Neural cell (in vitro differentiated cells): ENCODE data around the gene PLA2G2D. TPM values are rescaled to one million over a fixed set of nuclear protein-coding genes. Genes with fewer than 3 reads are reported as not detected.

ENCODE experiments used
- H2AFZ ChIP-seq: fragments of 200-600, 300-800 bp; sonication (generic), shearing (Covaris generic); 2 replicates; pipeline ENCODE4 v1.6.0; 2014; ENCODE audit warnings: low read depth, mild to moderate bottlenecking, antibody characterized with exemption, low read length, moderate library complexity
- H3F3A ChIP-seq: fragments of 200-600 bp; shearing (Covaris generic); 2 replicates; pipeline ENCODE4 v1.6.1; 2016; ENCODE audit warnings: mild to moderate bottlenecking, moderate library complexity, mixed read lengths, antibody characterized with exemption, low read length; ENCODE audit not compliant: insufficient read depth, poor library complexity, severe bottlenecking
- H3K27ac ChIP-seq: fragments of 200-600, 300-800 bp; sonication (generic), shearing (Covaris generic); 2 replicates; pipeline ENCODE4 v1.5.1; 2014; ENCODE audit warnings: mild to moderate bottlenecking, low read length, moderate library complexity
- H3K27me3 ChIP-seq: fragments of 300-800, 200-600 bp; sonication (generic), shearing (Covaris generic); 2 replicates; pipeline ENCODE4 v1.6.0; 2014; ENCODE audit warnings: mild to moderate bottlenecking, low read depth, low read length, moderate library complexity; ENCODE audit not compliant: insufficient read depth
- H3K36me3 ChIP-seq: fragments of 300-800, 200-600 bp; sonication (generic), shearing (Covaris generic); 2 replicates; pipeline ENCODE4 v1.5.1; 2014; ENCODE audit warnings: mild to moderate bottlenecking, antibody characterized with exemption, low read length, moderate library complexity; ENCODE audit not compliant: insufficient read depth
- H3K4me2 ChIP-seq: fragments of 300-800, 200-600 bp; sonication (generic), shearing (Covaris generic); 2 replicates; pipeline ENCODE4 v1.6.0; 2014; ENCODE audit warnings: mild to moderate bottlenecking, low read length
- H3K4me3 ChIP-seq: fragments of 300-800, 200-600 bp; sonication (generic), shearing (Covaris generic); 2 replicates; pipeline ENCODE4 v1.5.1; 2014; ENCODE audit warnings: mild to moderate bottlenecking, low read length, moderate library complexity
- H3K79me2 ChIP-seq: fragments of 200-600 bp; shearing (Covaris generic); replicated peaks from 2 replicates; pipeline ENCODE4 v1.6.0; 2014; ENCODE audit warnings: mild to moderate bottlenecking, low read length, moderate library complexity; ENCODE audit not compliant: insufficient read depth
- H3K9ac ChIP-seq: fragments of 300-800, 200-600 bp; sonication (generic), shearing (Covaris generic); 2 replicates; pipeline ENCODE4 v1.6.1; 2016; ENCODE audit warnings: mild to moderate bottlenecking, low read length, mixed read lengths
- H3K9me2 ChIP-seq: fragments of 200-600 bp; shearing (Covaris generic); 2 replicates; pipeline ENCODE4 v1.6.1; 2016; ENCODE audit warnings: mild to moderate bottlenecking, low read length, mixed read lengths; ENCODE audit not compliant: insufficient read depth
- H3K9me3 ChIP-seq: fragments of 200-600, 300-800 bp; sonication (generic), shearing (Covaris generic); 2 replicates; pipeline ENCODE4 v1.6.1; 2016; ENCODE audit warnings: mild to moderate bottlenecking, mixed run types, low read length, moderate library complexity, mixed read lengths
- H4K20me1 ChIP-seq: fragments of 200-600 bp; shearing (Covaris generic); 2 replicates; pipeline ENCODE4 v1.6.1; 2016; ENCODE audit warnings: mild to moderate bottlenecking, mixed run types; ENCODE audit not compliant: insufficient read depth
- CTCF ChIP-seq: fragments of 450-650 bp; IDR thresholded peaks from 2 replicates; pipeline ENCODE4 v1.5.1; 2014; ENCODE audit warnings: antibody characterized with exemption, mild to moderate bottlenecking, moderate library complexity; ENCODE audit not compliant: poor library complexity, severe bottlenecking
- EP300 ChIP-seq: fragments of 450-650 bp; conservative IDR thresholded peaks from 2 replicates; pipeline ENCODE4 v1.6.1; 2014; ENCODE audit warnings: antibody characterized with exemption, mild to moderate bottlenecking, moderate library complexity; ENCODE audit not compliant: poor library complexity, severe bottlenecking
- EZH2 ChIP-seq: fragments of 200-600, 300-800 bp; shearing (Covaris generic), sonication (generic); IDR thresholded peaks from 2 replicates; pipeline ENCODE4 v1.6.1; 2014; ENCODE audit warnings: antibody characterized with exemption, low read length, borderline replicate concordance, mild to moderate bottlenecking; ENCODE audit not compliant: insufficient read depth, poor library complexity, severe bottlenecking
- MXI1 ChIP-seq: fragments of 450-650 bp; conservative IDR thresholded peaks from 2 replicates; pipeline ENCODE4 v1.6.1; 2014; ENCODE audit warnings: antibody characterized with exemption, mild to moderate bottlenecking; ENCODE audit not compliant: poor library complexity, severe bottlenecking
- POLR2AphosphoS5 ChIP-seq: IDR thresholded peaks from 2 replicates; pipeline ENCODE4 v1.6.1; 2012
- RAD21 ChIP-seq: fragments of 450-650 bp; conservative IDR thresholded peaks from 2 replicates; pipeline ENCODE4 v1.6.1; 2014; ENCODE audit warnings: antibody characterized with exemption, mild to moderate bottlenecking, moderate library complexity
- REST ChIP-seq: IDR thresholded peaks from 2 replicates; pipeline ENCODE4 v1.6.1; 2012; ENCODE audit warnings: borderline replicate concordance
- SMC3 ChIP-seq: fragments of 450-650 bp; conservative IDR thresholded peaks from 2 replicates; pipeline ENCODE4 v1.6.1; 2014; ENCODE audit warnings: antibody characterized with exemption, mild to moderate bottlenecking, moderate library complexity; ENCODE audit not compliant: poor library complexity
- TAF1 ChIP-seq: IDR thresholded peaks from 2 replicates; pipeline ENCODE4 v1.6.1; 2012; ENCODE audit warnings: low read depth
- polyA plus RNA-seq: library from polyadenylated mRNA; depleted of rRNA; stranded (reverse); fragments of >200 nt; gene quantifications from 2 replicates; pipeline ENCODE4 v1.2.3, GENCODE V29; 2014

PLA2G2D gene
- polyA plus RNA-seq, 1 donor from 2014 or later, result not detected

- no peaks in the 10 kb centered on the region for H3F3A ChIP-seq
- TF ChIP-seq SMC3 (peak; percentile 96), CTCF (peak; percentile 96), EP300 (no peak), MXI1 (no peak), RAD21 (peak; percentile 94)
- no peak overlapping the region for H3K4me2 ChIP-seq
- no peaks in the 10 kb centered on the region for H4K20me1 ChIP-seq
- H3K9me3 ChIP-seq, result no peaks in the 10 kb centered on the region
- H3K9ac ChIP-seq, result peak overlapping the region; percentile 21
- H2AFZ ChIP-seq, result peak overlapping the region; percentile 19
- H3K79me2 ChIP-seq, result no peaks in the 10 kb centered on the region
- no peaks in the 10 kb centered on the region for H3K9me2 ChIP-seq
- peak overlapping the region; percentile 56 for H3K4me3 ChIP-seq
- H3K36me3 ChIP-seq, result no peaks in the 10 kb centered on the region
- no peaks in the 10 kb centered on the region for H3K27me3 ChIP-seq
- no peak overlapping the region for H3K27ac ChIP-seq
Measured at GRCh38 chr1:20151906-20152598, 32.7 kb upstream of the PLA2G2D start.

GRCh38 chr1:20150969-20151368 is 31.6 kb upstream of the PLA2G2D start:
- H3K27me3 ChIP-seq, result no peaks in the 10 kb centered on the region
- no peak overlapping the region for H3K4me2 ChIP-seq
- no peak overlapping the region for H2AFZ ChIP-seq
- H3K9me2 ChIP-seq, result no peaks in the 10 kb centered on the region
- no peak overlapping the region for H3K27ac ChIP-seq
- H3K4me3 ChIP-seq, result no peak overlapping the region
- no peaks in the 10 kb centered on the region for H4K20me1 ChIP-seq
- no peaks in the 10 kb centered on the region for H3K79me2 ChIP-seq
- H3K9me3 ChIP-seq, result no peaks in the 10 kb centered on the region
- TF ChIP-seq RAD21 (no peak), EZH2 (no peak), REST (no peak), EP300 (no peak), CTCF (no peak), TAF1 (no peak), POLR2AphosphoS5 (no peak), SMC3 (no peak), MXI1 (no peak)
- H3F3A ChIP-seq, result no peaks in the 10 kb centered on the region
- H3K36me3 ChIP-seq, result no peaks in the 10 kb centered on the region
- H3K9ac ChIP-seq, result no peak overlapping the region
